ENCODE results near the gene TTC28. TPM values are rescaled to one million over a fixed set of nuclear protein-coding genes. Genes with fewer than 3 reads are reported as not detected.

Gene TTC28
- total RNA-seq, 1 donor from 2014 or later, result 70.8 TPM

GRCh38 chr22:28021116-28021997 is 658.3 kb downstream of the TTC28 start:
- DNase-seq (ENCODE audit: low spot score), result no peak
- Mint-ChIP-seq H3K36me3 (ENCODE audit: low read depth, unreplicated experiment) (peaks cover 7% of the 10 kb centered on the region), H3K9me3 (ENCODE audit: unreplicated experiment) (no peaks in the 10 kb centered on the region), H3K27ac (ENCODE audit: unreplicated experiment) (peak overlapping the region; percentile 13), H3K4me1 (ENCODE audit: unreplicated experiment) (peaks cover 6% of the 10 kb centered on the region), H3K4me3 (ENCODE audit: unreplicated experiment) (no peak overlapping the region), H3K27me3 (ENCODE audit: unreplicated experiment) (peaks cover 26% of the 10 kb centered on the region)
- no peak for TF ChIP-seq CTCF (IDR thresholded peaks at IDR 0.05; ENCODE audit: unreplicated experiment)

- DNase-seq (ENCODE audit: low spot score), result peak; percentile 81
- peaks cover 6% of the 10 kb centered on the region for H3K4me1 Mint-ChIP-seq (ENCODE audit: unreplicated experiment)
- H3K36me3 Mint-ChIP-seq (ENCODE audit: low read depth, unreplicated experiment), result peaks cover 7% of the 10 kb centered on the region
- H3K9me3 Mint-ChIP-seq (ENCODE audit: unreplicated experiment), result no peaks in the 10 kb centered on the region
- H3K27ac Mint-ChIP-seq (ENCODE audit: unreplicated experiment), result peak overlapping the region; percentile 48
- no peak overlapping the region for H3K4me3 Mint-ChIP-seq (ENCODE audit: unreplicated experiment)
- H3K27me3 Mint-ChIP-seq (ENCODE audit: unreplicated experiment), result peaks cover 24% of the 10 kb centered on the region
- TF ChIP-seq CTCF (IDR thresholded peaks at IDR 0.05; ENCODE audit: unreplicated experiment), result peak; percentile 95
Observed at GRCh38 chr22:28019881-28020861, 659.5 kb downstream of the TTC28 start.

GRCh38 chr22:28019360-28019759 is 660.3 kb downstream of the TTC28 start:
- peaks cover 10% of the 10 kb centered on the region for H3K4me1 Mint-ChIP-seq (ENCODE audit: unreplicated experiment)
- H3K36me3 Mint-ChIP-seq (ENCODE audit: low read depth, unreplicated experiment), result peaks cover 5% of the 10 kb centered on the region
- H3K27ac Mint-ChIP-seq (ENCODE audit: unreplicated experiment), result peak overlapping the region; percentile 48
- no peak for TF ChIP-seq CTCF (IDR thresholded peaks at IDR 0.05; ENCODE audit: unreplicated experiment)
- no peak overlapping the region for H3K4me3 Mint-ChIP-seq (ENCODE audit: unreplicated experiment)
- DNase-seq (ENCODE audit: low spot score), result no peak
- peaks cover 24% of the 10 kb centered on the region for H3K27me3 Mint-ChIP-seq (ENCODE audit: unreplicated experiment)
- no peaks in the 10 kb centered on the region for H3K9me3 Mint-ChIP-seq (ENCODE audit: unreplicated experiment)

- H3K36me3 Mint-ChIP-seq (ENCODE audit: low read depth, unreplicated experiment), result no peaks in the 10 kb centered on the region
- H3K4me3 Mint-ChIP-seq (ENCODE audit: unreplicated experiment), result no peak overlapping the region
- no peak for TF ChIP-seq CTCF (IDR thresholded peaks at IDR 0.05; ENCODE audit: unreplicated experiment)
- H3K27ac Mint-ChIP-seq (ENCODE audit: unreplicated experiment), result no peak overlapping the region
- no peak for DNase-seq (ENCODE audit: low spot score)
- peaks cover 10% of the 10 kb centered on the region for H3K4me1 Mint-ChIP-seq (ENCODE audit: unreplicated experiment)
- H3K27me3 Mint-ChIP-seq (ENCODE audit: unreplicated experiment), result peaks cover 23% of the 10 kb centered on the region
- no peaks in the 10 kb centered on the region for H3K9me3 Mint-ChIP-seq (ENCODE audit: unreplicated experiment)
Observed at GRCh38 chr22:28018461-28018927, 661.1 kb downstream of the TTC28 start.

Data from endothelial cell (in vitro differentiated cells).